Stimulated activated CD8-positive, alpha-beta memory T cell treated with anti-CD3 and anti-CD28 coated beads, Interleukin-7, amount 100 ng/mL, for 4 hours (primary cell): ENCODE measurements around the gene HSFX2.
"Not testable (repeated sequence)": the region's sequence is repeated elsewhere in the genome, so short reads cannot be mapped to it uniquely, and the experiment has no call there.

ENCODE experiments used
- DNase-seq, 2 donors: peaks; one replicate each; pipeline ENCODE4 v3.0.0-alpha.2; 2020; ENCODE audit warnings: low read depth in 2 of 2

The HSFX2 gene

DNA sequence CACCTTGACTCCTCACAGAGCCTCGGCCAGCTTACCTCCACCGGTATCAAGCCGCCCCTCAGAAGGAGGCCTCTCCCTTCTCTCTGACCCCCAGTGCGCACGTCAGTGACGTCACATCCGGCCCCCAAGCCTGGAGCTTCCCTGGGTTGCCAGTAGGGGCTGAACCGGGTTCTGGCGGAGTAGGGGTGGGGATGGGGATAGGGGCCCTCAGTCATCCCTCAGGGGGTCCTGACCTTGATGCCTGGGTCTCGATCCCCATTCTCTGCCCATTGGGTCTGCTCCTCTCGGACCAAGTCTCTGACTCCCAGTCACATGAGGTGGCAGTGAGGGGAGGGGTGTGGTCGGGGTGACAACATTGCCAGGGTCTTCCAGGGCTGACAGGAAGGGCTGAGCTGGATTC is 7.8 kb downstream of the HSFX2 start, which contains the start of gene MAGEA9B:
MAGEA9B (minus strand) TSS at position 101 of the 400 bp plus-strand sequence. CDS start 4,280 bp downstream, outside the sequence.
- DNase-seq, result not testable (repeated sequence)

DNA sequence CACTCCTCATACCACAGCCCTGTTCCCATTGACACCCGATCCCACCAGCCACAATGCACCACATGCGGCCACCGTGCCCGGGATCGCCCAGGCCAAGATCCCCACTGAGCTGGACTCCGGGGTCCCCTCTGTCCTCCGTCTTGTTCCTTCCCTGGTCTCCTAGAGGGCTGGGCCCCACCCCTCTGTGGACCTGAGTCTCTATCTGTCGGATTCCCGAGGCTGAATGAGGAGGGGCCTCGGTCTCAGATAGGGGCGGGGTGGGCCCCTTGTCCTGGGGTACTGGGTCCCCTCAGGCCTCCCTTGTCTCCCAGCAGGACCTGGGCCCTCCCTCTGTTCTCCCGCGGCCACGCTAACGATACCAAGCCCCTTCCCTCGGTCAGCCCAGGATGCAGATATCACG is 9.5 kb downstream of the HSFX2 start:
- DNase-seq, result not testable (repeated sequence)

DNA sequence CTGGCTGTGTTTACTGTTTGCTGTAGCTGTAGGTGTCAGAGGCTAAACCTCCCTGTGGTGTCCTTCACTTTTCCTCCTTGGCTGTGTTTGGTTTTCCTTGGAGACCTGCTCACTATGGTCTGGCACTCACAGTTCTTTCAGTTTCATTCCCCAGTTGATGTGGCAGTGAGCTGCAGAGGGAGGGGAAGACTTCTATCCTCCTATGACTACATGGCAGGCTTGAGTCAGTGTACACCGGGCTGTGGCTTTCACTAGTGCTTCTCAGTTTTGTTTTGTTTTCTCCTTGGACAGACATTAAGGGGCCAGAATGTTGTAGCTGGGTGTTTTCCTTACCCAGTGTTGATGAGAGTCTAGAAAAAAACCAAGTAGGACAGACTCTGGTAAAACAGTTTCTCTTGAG is 21.7 kb downstream of the HSFX2 start:
- not testable (repeated sequence) for DNase-seq

DNA sequence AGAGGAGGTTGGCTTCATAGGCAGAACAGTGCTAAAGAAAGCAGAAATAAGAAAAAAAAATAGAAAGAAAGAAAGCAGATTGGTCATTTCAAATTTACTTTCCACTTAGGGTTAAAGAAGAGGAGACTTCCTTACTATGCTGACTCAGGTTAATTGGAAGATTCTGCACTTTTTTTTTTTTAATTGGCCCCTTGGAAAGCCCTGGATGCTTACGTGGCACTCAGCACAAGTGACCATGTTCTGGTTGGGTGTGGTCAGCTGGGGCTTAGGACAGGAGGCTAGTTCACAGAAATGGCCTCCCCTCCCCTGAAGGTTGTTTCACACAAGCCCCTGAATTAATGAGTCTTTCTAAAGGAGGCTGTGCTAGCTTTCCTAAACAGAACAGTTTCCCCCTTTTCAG is 22.4 kb downstream of the HSFX2 start:
- no peak for DNase-seq

DNA sequence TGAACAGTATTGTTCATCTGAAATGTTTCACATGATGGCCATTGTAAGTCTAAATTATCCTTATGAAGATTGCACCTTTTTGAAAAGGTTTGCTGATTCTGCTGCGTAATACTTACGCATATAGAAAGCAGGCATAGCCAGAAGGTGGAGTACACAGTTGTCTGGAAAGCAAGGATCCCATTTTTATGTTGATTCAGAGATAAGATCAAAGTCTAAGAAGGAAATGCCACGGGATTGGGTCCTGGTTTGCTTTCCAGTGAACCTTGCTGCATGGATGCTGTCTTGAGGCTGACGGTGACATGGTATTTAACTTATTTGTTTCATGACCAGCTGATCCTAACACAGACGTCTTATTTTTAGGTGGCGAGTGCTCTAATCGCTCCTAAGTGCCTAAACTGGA is 23.3 kb downstream of the HSFX2 start:
- DNase-seq, result no peak

DNA sequence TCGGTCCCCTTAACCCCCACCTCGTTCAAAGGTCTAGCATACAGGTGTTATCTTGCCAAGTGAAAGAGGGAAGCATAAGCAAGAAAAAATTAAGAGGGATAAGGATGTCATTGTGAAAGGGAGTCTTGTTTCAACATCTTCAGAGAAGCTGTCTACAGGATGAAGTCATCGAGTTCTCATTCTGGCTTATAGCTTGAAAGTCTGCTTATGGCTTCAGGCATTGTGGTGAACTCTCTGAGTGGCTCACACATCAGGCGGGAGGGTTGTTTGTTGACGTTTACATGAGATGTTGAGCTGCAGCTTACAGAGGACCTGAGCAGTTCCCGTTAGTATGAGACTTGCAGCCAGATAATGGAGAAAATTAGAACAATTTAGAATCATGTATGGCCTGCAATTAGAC is 24.4 kb downstream of the HSFX2 start:
- no peak for DNase-seq

DNA sequence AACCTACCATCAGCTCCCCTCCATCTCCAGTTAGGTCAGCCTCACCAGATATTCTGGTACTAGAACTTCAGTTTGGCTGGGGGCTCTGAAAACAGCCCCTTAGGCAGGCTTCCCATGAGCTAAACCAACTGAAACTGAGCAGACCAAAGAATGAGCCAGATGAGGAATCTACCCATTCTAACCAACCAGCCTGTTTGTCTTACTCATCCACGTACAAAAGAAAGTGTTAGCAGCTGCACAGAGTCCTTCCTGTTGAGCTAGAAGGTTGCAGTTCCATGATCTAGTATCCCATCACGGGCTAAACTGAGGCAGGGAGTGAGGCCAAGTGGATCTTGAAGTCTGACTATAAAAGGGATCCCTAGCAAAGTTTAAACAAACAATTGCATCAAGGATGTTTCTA is 25.3 kb downstream of the HSFX2 start:
- DNase-seq, result no peak

DNA sequence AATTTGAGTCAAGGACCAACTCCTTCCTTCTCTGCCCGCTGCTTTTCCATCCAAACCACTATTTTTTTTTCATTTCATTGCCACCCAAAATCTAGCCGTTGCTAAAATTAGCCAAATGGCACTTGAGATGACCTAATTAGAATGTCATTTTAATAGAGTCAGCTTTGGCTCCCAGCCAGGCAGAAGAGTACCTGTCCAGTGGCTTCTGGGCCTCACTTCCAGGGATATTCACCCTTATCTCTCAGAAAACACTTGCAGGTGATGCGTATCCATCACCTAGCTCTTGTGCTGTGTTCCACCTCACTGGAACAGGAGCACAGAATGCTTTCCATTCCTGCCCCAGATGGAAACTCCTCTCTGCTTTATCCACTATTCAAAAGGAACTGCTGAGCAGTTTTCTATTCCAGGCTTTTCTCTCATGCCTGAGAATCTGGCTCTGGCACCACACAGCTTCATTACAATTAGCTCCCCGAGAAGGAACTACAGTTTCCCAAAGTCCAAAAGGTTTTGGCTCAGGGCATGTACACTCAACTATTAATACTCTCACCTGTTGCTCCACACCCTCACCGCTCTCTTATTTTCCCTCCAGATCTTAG is 26.3 kb downstream of the HSFX2 start:
- no peak for DNase-seq

DNA sequence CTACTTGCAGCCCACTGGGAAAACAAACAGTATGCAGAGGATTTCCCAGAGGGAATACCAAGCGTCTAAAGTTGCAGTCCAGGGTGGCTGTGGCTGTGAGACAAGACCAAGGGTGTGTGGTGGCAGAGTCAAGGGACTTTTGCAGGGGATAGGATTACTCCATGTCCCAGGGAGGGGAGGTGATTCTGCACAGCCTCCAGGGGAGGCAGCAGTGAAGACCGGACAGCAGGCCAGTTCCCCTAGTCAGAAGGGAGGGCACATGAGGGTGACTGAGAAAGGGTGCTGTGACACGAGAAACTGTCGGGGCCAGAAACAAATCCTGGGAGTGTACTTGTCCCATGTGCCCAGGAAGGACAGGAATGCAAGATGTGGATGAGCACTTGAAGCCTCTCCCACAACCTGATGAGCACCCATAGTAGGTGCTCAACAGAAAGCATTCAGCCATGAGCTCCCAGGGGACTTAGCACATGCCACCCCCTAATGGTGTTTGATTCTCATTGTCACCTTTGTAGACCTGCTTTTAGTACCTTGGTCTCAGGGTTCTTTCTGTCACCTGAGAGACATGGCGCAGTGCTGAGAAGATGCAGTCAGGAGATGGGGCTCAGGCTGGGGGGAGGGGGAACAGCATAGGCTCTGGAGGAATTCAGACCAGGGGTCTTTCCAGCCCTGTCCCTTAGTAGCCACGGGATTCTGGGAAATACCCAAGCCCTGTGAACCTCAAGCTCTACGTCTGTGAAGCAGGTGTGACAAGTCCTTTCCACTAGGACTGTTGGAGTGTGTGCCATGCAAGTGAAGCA is 27.3 kb downstream of the HSFX2 start:
- DNase-seq, result no peak

DNA sequence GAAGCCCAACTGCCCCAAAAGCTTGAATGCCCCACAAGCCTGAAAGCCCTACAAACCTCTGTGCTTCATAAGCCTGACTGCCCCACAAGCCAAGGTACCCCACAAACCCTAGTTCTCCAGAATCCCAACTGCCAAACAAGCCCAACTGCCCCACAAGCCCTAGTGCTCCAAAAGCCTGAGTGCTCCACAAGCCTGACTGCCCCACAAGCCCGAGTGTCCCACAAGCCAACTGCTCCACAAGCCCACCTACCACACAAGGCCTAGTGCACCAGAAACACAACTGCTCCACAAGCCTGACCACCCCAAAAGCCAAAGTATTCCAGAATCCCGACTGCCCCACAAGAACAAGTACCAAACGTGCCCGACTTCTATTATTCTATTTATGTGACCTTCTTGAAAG is 31.8 kb downstream of the HSFX2 start:
- no peak for DNase-seq

DNA sequence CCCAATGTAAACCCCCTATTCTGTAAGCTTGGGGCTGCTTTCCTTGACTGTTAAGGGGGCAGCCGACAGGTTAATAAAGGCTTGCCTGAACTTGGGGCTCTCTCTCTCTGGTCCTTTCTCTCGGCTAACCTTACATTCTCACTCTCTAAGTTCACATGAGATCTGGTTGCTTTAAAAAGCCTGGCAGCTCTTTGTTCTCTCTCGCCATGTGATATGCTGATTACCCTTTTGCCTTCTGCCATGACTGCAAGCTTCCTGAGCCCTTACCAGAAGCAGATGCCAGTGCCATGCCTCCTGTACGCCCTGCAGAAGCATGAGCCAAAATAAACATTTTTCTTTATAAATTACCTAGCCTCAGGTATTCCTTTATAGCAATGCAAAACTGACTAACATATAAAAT is 39.9 kb downstream of the HSFX2 start:
- DNase-seq, result not testable (repeated sequence)

DNA sequence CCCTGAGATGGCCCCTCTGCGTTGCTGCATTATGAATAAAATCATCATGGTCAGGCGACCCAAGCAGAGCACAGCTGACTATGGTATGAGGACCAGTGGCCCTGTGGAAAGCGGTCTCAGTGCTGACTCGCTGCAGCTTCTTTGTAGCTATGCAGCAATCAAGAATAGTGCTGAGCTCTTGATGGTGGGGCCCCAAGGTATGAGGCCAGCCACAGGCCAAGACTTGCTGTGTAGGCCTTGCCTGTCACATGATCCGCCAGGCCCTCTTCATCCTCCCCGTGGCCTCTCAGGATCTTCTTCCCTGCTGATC is 43.2 kb downstream of the HSFX2 start:
- not testable (repeated sequence) for DNase-seq

DNA sequence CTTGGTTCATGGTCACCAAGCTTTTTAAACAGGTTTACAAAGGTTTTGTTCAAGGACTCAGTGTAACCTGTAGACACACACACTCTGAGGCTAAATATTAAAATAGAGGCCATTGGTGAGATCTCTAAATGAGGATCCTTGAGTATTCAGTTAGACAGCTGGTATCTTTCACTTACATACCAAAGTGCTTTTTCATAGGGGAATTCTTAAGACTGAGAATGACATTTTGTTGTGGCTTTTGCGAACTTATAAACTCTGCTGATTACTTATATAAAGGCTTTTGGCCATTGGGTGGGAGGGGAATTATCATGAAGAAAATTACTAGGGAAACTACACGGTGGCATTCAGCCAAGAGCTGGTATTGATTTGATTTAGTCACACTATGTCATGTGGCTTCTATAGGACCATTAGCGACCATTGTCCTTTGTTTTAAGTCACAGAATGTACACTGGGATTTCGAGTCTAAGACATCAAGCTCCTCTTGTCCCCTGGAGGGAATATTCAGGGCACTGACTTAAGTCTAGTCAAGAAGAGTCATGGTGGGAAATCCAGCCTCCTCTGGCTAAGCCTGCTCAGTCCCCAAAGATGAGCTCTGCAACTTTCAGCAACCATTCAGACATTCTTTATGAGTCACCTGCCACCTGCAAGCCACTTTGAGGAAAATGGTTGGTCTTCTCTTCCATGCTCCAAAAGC is 43.7 kb downstream of the HSFX2 start:
- DNase-seq, result not testable (repeated sequence)

DNA sequence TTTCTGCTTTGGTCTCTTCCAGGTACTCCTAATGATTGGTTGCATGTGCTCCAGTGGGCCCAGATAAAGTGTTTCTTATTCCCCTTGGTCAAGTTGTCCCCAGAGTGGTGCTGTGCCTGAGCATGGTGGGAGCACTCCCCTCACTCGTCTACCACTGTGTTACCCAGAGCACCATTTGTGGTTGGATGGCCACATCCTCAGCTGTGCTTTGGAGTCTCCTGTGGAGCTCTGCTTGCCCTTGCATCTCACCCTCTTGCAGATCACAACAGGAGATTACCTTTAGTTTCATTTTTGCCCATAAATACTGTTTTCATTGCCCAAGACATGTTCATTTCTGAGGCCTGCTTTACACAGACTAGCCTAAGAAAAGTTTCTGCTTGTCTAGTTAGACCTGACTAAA is 44.7 kb downstream of the HSFX2 start:
- not testable (repeated sequence) for DNase-seq

DNA sequence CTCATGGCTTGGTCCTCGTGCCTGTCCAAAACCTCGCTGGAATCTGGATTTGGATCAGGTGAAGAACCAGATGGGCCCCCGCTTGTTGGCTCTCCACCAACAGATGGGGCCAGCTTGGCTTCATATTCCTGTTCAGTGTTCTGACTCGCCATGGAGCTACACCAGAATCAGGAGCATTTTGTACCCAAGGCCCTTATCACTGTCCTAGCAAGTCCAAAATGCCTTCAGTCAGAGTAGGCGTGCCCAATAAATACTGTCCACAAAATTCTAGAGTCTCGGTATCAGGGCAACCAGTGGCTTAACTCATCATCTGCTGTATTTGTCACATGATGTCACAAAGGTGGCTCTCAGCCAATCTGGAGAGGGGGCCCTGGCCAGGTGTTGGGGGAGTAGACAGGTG is 45.4 kb downstream of the HSFX2 start, which contains the start of gene HSFX3:
HSFX3 (minus strand) TSS at position 224 of the 400 bp plus-strand sequence; CDS start at position 152, 72 bp downstream.
- not testable (repeated sequence) for DNase-seq

DNA sequence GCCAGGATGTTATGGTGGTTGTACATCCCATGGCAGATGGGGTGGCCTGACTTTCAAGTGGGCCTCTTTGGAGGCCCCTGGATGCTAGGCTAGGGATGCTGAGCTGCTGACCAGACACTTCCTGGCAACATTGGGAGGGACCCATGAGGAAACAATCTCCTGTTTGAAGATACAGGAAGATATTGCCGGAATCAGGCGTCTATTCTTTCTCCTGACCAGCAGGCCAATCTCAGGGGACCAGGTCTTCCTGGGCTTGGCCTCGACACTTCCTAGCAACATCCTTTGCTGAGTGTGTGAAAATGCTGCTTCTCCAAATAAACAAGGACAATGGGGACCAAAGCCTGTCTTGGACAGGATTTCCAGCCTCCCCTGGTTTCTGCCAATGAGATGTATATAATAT is 47.3 kb downstream of the HSFX2 start:
- DNase-seq, result not testable (repeated sequence)

DNA sequence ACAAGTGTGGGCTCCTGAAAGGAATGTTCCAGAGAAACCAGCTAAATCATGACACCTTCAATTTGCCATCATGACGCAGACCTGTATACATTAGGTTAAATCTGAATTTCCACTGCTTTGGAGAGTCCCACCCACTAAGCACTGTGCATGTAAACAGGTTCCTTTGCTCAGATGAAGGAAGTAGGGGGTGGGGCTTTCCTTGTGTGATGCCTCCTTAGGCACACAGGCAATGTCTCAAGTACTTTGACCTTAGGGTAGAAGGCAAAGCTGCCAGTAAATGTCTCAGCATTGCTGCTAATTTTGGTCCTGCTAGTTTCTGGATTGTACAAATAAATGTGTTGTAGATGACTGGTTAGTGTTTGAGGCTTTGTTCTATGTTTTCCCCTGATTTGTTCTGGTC is 48.2 kb downstream of the HSFX2 start:
- not testable (repeated sequence) for DNase-seq

DNA sequence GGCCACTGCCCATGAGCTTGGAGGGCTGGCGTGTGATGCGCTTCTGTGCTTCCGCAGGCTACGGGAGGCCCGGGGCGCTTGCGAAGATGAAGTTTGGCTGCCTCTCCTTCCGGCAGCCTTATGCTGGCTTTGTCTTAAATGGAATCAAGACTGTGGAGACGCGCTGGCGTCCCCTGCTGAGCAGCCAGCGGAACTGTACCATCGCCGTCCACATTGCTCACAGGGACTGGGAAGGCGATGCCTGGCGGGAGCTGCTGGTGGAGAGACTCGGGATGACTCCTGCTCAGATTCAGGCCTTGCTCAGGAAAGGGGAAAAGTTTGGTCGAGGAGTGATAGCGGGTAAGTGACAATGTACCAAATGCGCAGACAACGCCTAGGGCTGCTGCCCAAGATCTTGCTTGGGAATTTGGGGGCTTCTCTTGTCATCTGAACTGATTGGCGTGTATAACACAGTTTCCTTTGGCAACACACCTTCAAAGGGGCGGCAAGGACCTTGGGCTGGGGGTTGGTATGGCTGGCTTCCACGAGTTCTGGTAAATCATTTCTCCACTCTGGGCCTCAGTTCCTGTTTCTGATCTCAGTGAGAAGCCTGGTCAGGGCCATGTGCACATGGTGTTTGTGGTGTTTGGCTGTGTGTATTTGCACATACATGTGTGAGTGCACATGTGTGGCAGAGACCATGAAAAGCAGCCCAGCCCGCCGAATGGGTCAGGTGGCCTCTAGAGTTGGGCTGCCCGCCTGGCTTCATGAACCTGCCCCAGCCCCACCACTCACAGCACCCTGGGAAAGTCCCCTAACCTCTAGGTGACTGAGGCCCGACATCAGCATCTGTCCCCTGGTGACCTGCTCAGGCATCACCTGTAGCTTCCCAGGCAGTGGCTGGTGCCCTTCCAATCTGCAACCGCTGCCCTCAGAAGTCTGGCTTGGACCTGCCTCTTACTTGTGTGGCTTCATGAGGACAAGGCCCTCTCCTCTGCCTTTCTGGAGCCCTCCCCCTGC is 49.3 kb downstream of the HSFX2 start:
- not testable (repeated sequence) for DNase-seq
